GM12801 (cell line): ENCODE data around the gene CLCN7.

Source experiments
- TF ChIP-seq, protein P1 (sequence below): IDR thresholded peaks from one replicate; pipeline ENCODE4 v1.5.1; 2011; ENCODE audit warnings: control low read depth; ENCODE audit not compliant: insufficient read length; ENCODE audit errors: extremely low read depth

The CLCN7 gene

DNA sequence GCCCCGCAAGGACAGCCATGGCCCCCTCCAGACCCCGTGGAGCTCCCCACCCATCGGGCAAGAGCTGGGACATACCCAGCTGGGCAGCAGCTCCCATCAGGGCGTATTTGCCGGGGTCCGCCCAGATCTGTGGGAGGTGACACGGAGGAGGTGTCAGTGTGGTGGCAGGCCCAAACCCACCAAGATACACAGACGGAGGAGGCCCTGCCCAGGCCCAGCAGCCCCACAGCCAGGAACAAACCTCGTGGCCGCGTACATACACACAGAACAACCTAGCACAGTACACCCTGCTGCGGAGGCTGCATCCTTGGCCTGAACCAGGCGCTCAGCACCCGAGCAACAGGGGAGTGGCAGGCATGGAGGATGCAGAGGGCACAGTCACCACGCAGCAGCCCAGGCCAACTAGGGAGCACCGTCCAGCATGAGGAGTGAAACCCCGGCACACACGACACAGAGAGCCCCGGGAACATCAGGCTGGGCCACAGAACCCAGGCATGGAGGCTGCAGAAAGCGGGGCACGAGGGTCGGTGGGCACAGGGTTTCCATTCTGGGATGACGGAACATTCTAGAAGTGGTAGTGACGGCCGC is 25.5 kb downstream of the CLCN7 start:
- TF ChIP-seq, protein P1, sequence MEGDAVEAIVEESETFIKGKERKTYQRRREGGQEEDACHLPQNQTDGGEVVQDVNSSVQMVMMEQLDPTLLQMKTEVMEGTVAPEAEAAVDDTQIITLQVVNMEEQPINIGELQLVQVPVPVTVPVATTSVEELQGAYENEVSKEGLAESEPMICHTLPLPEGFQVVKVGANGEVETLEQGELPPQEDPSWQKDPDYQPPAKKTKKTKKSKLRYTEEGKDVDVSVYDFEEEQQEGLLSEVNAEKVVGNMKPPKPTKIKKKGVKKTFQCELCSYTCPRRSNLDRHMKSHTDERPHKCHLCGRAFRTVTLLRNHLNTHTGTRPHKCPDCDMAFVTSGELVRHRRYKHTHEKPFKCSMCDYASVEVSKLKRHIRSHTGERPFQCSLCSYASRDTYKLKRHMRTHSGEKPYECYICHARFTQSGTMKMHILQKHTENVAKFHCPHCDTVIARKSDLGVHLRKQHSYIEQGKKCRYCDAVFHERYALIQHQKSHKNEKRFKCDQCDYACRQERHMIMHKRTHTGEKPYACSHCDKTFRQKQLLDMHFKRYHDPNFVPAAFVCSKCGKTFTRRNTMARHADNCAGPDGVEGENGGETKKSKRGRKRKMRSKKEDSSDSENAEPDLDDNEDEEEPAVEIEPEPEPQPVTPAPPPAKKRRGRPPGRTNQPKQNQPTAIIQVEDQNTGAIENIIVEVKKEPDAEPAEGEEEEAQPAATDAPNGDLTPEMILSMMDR = no peak

DNA sequence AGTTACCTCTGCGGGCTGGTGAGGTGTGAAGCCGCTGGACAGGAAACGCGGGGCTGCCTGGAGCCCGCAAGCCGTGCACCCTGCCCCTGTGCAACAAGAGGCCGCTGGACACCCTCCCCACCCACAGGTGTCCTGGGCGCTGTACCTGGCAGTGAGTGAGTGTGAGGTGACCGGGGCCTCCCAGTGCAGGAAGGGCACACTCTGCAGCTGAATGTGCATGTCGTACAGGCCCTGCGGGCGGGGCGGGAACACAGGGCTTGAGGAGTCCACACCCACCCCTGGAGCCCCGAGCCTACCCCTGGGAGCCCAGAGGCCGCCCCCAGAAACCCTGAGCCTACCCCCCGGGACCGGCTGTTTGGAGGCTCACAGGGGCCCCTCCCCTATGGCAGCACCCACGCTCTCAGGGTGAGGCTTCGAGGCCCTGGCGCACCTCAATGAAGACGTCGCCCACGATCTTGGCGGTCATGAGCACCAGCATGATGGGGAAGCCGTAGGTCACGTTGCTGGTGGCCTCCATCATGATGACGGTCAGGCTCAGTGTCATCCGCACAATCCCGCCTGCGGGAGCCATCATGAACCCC is 26.2 kb downstream of the CLCN7 start:
- TF ChIP-seq, protein P1 = no peak

DNA sequence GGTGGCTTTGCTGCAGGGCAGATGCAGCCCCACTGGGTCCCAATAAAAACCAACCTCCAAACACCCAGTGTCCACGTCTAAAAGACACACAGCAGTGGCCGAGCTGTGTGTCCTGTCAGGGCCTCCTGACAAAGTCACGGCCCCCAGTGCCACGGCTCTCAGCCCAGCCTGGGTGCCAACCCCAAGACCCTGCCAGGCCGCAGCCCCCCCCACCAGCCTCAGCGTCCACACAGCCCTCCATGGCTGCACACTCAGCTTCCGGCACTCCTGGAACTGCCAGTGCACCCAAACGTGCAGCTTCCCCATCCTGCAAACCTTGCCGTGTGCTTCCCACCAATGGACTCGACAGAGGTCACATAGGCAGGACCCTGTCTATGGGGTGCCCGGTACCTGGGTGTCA is 26.9 kb downstream of the CLCN7 start:
- TF ChIP-seq, protein P1 = no peak

DNA sequence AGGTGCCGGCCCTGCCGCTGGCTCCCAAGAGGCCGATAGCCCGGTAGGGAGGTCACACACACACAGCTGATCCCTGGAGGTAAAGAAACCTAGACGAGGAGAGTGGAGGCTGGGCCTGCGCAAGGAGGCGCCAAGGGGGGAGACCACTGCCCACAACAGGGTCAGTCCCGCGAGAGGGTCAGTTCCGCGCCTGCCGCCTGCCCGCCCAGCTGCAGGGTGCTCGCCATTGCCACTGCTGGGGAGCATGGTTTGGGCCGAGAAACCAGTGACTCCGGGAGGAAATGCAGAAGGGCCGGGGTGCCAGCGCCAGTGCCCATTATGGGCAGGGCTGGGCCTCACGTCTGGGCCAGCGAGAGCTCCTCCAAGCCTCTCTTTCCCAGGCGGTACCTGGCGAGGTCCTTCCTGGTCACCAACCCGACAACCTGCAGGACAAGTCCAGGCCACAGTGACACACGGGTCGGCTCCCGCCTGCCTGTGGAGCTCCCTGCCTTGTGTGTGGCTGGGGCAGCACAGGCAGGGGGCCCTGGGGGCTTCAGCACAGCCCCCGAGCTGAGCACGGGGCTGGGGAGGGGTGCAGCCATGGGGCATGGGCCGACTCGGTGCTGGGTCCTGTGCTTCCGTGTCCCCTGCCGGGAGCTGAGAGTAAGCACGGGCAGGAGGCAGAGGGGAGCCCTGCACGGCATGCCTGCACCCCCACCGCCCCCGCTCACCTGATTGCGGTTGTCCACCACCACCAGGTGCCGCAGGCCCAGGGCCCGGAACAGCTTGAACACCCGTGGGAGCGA is 28.3 kb downstream of the CLCN7 start:
- TF ChIP-seq, protein P1 = no peak

DNA sequence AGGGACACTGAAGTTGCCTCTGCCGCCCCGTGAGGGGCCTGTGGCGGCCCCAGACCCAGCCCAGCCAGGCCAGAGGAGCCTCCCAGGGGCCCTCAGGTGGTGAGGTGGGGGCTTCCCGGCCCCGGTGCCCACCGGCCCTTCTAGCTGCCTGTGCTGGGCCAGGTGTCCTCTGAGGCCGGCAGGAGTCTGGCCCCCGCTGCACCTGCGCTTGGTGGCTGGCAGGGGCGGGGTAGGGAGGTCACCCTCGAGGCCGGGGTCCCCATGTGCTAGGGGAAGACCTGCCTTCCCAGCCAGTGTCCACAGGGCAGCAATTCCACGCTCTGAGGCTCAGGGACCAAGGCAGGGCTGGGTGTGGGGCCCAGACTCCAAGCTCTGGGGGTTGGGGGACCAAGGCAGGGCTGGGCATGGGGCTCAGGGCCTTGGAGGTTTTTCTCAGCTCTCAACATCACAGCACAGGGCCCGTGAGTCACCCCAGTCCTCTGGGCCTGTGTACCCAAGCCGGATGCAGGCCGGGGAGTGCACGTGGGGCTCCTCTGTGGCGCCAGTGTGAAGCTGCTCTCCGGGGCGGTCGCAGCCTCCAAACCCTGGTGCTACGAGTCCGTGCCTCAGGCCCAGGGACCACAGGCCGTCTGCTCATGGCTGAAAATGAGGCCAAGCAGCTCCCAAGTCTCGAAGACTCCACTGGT is 29.2 kb downstream of the CLCN7 start:
- TF ChIP-seq, protein P1 = no peak

DNA sequence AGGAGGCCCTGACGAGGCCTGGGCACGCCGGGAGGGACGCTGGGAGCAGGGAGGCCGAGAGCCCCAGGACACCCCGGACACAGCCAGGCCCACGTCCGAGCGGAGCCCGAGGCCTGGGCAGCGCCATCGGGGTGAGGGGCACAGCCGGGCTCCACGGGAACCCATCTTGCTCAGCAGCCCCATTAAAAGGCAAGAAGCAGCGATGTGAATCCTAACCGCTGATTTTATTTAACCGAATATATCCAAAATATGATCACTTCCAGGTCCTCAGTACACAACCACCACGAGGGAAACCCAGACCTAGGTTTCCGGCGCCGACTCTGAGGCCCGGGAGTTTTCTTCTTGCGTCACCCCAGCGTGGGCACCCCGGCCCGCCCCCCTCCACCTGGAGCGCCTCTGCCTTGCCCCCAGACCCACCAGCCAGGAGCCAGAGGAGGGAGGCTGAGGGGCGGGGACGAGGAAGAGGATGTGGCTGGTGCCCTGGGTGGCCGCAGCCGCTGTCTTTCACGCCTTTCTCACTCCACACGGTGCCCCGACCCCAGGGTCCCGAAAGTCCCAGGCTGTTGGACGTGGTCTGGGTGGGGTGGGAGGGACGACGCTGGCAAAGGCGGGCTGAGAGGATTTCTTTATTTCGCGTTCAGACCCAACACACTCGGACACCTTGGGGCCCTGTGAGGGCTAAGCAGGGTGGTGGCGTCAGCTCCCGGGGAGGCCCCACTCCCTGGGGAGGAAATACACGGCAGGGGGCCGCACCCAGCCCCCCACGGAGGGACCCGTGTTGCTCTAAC is 29.9 kb downstream of the CLCN7 start:
- TF ChIP-seq, protein P1 = no peak
